NCI-H2171 treated with DMSO at 0.1 percent for 48 hours (cell line): ENCODE measurements around the gene CAMSAP3.

Experiments used
- DNase-seq: peaks from one replicate; lab custom pipeline; 2025; lab: John Stamatoyannopoulos, UW

Gene CAMSAP3

GRCh38 chr19:7578127-7578526 lies 17.5 kb upstream of the CAMSAP3 start:
- no peak for DNase-seq

- DNase-seq: no peak
These were observed 16.5 kb upstream of the CAMSAP3 start for GRCh38 chr19:7579182-7579581.

GRCh38 chr19:7582446-7582845 lies 13.2 kb upstream of the CAMSAP3 start:
- no peak for DNase-seq

GRCh38 chr19:7589822-7590221 lies 5.8 kb upstream of the CAMSAP3 start:
- DNase-seq: no peak

- DNase-seq: no peak
These were observed 5.4 kb upstream of the CAMSAP3 start for GRCh38 chr19:7590256-7590655.

- no peak for DNase-seq
These were observed 711 bp downstream of the CAMSAP3 start for GRCh38 chr19:7596211-7596937.

GRCh38 chr19:7597689-7598088 lies 2.0 kb downstream of the CAMSAP3 start:
- DNase-seq: no peak

GRCh38 chr19:7598180-7598579 lies 2.5 kb downstream of the CAMSAP3 start:
- no peak for DNase-seq

- DNase-seq: no peak
These were observed 5.1 kb downstream of the CAMSAP3 start for GRCh38 chr19:7600721-7601120.

- DNase-seq: no peak
These were observed 6.7 kb downstream of the CAMSAP3 start for GRCh38 chr19:7602240-7602934.

GRCh38 chr19:7602935-7603497 lies 7.4 kb downstream of the CAMSAP3 start:
- DNase-seq: no peak

GRCh38 chr19:7603919-7604318 lies 8.3 kb downstream of the CAMSAP3 start:
- no peak for DNase-seq

- DNase-seq: no peak
These were observed 10.0 kb downstream of the CAMSAP3 start for GRCh38 chr19:7605490-7606222.

- DNase-seq: no peak
These were observed 10.6 kb downstream of the CAMSAP3 start for GRCh38 chr19:7606289-7606688.

- DNase-seq: no peak
These were observed 11.7 kb downstream of the CAMSAP3 start for GRCh38 chr19:7607212-7607873.

- no peak for DNase-seq
These were observed 12.4 kb downstream of the CAMSAP3 start for GRCh38 chr19:7607874-7608560.

- DNase-seq: no peak
These were observed 15.0 kb downstream of the CAMSAP3 start for GRCh38 chr19:7610491-7611240.

- no peak for DNase-seq
These were observed 16.0 kb downstream of the CAMSAP3 start for GRCh38 chr19:7611541-7612279.

- DNase-seq: no peak
These were observed 16.9 kb downstream of the CAMSAP3 start for GRCh38 chr19:7612282-7613274.
